Stimulated activated CD8-positive, alpha-beta memory T cell treated with anti-CD3 and anti-CD28 coated beads, Interleukin-7, amount 100 ng/mL, for 48 hours (primary cell): Measurements from ENCODE around the gene PCYT1A.
A peak's percentile ranks its signal among the peaks of the same experiment; 100 is the strongest.
"Not testable (repeated sequence)": the region's sequence is repeated elsewhere in the genome, so short reads cannot be mapped to it uniquely, and the experiment has no call there.

ENCODE experiments used
- DNase-seq, 2 donors: peaks; one replicate each; pipeline ENCODE4 v3.0.0-alpha.2; 2020; ENCODE audit warnings: low read depth in 1 of 2; ENCODE audit errors: extremely low read depth in 1 of 2

Gene PCYT1A

DNA sequence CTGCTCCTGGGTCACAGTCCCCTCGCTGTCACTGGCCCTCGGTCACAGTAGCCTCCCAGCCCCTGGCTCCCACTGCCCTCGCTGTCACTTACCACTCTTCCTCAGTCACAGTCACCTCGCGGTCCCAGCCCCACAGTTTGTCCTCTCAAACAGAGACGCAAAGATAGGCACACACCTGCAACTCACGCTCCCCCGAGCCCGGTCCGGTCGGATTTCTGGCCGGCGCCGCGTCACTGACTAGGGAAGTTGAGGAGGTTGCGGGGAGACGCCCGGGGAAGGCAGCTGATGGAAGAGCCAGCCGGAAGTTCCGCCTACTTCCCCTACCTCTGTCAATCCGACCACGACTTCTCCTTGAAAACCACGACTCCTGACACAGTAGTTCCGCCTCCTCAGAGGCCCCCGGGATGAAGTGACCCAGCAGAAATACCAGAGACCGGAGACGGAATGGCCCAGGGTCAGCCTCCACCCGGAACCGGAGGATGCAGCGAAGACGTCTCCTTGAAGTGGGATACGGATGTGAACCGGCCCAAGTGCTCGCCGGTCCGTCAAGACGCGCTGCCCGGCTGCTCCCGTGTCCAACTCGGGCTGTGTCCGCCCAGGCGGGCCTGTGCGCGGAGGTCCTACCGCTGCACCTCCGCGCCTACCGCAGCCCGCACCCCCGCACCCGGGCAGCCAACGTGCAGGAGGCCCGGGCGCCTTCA is at the start of gene PCYT1A:
TSS of gene PCYT1A (minus strand) at position 287 of the 701 bp plus-strand sequence. CDS start 17,195 bp downstream, outside the sequence.
- peak; percentile 47 to 74 for DNase-seq

DNA sequence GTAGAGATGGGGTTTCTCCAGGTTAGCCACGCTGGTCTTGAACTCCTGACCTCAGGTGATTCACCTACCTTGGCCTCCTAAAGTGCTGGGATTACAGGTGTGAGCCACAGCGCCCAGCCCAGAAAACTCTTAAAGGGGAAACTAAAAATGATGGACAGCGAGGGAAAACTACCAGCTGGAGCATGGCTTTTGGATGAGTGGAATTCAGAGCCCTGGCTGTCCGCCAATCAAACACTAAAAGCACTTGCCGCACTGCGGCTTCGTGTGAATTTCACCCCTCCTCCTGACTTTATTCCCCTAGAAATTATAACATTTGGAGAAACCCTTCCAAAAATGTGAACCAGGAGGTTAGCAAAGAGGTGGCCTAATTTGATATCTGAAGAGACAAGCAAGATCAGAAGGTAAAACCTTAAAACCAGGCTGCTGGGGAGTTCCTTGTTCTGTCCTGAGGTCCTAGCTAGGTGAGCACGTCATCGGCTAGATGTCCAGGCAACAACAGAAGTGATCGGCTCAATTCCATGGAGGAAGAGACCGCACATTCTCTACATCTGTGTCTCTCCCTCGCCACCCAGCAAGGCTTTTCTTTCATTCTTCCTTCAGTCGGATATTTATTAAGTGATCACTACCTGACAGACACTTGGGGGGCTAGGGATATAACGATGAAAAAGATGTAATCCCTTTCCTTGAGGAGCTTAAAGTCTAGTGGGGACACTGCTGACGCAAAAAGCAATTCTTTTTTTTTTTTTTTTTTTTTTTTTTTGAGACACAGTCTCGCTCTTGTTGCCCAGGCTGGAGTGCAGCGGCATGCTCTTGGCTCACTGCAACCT is 49.0 kb upstream of the PCYT1A start:
- DNase-seq, result no peak

DNA sequence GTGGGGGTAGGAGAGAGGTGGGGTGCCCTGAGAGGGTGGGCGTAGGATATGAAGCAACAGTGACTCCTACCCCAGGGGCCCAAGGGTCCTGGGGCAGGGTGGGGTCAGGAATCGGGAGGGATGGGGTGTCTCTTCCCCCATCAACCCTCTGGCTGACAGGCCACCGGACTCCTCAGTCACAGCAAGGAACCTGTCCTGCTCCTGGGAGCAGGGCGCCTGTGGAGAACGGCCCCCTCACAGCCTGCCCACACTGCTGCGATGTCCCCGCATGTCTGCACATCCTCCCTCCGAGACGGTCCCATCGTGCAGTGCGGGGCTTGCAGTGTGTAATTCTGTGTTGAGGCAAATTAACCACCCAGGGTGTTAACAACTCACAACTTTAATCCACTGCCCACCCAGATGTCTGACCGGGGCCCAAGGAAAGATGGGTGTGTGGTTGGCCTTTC is 48.0 kb upstream of the PCYT1A start:
- DNase-seq, result no peak

DNA sequence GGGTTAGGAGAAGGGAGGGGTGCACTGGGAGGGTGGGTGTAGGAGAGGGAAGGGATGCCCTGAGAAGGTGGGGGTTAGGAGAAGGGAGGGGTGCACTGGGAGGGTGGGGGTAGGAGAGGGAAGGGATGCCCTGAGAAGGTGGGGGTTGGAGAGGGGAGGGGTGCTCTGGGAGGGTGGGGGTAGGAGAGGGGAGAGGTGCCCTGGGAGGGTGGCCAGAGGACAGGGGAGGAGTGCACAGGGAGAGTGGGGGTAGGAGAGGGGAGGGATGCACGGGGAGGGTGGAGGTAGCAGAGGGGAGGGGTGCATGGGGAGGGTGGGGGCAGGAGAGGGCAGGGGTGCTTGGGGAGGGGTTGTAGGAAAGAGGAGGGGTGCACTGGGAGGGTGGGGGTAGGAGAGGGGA is 47.5 kb upstream of the PCYT1A start:
- no peak for DNase-seq

DNA sequence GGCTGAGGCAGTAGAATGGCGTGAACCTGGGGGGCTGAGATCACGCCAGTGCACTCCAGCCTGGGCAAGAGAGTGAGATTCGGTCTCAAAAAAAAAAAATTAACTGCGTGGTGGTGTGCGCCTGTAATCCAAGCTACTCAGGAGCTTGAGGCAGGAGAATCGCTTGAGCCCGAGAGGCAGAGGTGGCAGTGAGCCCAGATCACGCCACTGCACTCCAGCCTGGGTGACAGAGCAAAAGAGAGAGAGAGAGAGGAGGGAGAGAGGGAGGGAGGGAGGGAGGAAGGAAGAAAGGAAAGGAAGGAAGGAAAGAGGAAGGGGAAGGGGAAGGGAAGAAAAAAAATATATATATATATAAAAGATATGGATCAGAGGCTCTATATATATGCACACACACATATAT is 44.6 kb upstream of the PCYT1A start:
- no peak for DNase-seq

DNA sequence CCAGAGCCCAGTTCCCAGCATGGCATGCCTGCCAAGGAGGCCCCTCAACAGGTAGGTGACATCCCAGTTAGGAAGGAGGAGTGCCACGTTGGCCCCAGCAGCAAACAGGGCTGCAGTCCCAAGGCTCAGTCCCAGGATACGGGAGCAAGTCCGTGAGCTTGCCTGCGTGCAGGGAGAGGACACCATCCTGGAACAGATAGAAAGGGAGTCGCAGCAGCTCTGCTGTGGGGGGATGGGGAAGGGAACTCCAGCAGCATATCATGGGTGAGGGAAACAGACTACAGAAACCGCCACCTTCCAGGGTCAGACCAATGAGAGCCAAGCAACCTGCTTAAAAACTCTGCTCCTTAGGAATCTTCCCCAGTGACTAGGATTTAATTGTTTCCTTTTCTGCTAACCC is 39.9 kb upstream of the PCYT1A start:
- DNase-seq, result no peak

DNA sequence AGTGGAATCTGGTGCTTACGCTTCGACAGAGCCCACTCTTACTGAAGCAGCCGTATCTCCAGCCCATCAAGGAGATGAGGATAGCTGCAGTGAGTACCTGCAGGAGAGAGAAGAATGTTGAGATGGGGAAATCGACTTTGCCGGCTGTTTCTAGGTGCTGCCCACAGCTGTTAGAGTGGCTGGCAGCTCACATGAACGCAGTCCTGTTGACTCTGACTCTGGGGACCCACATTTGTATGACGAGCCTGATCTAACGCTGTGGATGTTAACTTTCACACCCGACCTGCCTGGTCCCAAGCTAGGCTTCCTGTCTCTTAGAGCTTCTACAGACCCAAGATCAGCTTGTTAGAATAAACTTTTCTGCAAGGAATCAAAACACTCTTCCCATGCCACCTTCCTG is 39.4 kb upstream of the PCYT1A start:
- no peak for DNase-seq

DNA sequence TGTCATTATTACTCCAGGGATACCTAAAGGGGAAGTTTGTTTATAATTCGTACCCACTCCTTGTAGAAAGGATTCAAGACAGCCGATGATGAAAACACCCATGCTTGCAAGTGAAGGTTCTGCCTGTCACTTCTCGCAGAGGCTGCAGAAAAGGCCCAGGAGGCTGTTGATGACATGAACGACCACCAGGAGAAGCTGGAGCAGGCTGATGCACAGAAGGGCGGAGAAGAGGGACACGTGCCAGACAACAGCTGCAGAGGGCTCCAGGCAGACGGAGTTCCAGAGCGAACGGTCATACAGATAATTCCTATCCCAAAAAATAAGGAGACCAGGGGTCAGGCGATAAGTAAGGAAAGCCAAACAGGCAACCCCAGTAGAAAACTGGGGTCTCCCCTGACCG is 36.2 kb upstream of the PCYT1A start:
- DNase-seq, result no peak

DNA sequence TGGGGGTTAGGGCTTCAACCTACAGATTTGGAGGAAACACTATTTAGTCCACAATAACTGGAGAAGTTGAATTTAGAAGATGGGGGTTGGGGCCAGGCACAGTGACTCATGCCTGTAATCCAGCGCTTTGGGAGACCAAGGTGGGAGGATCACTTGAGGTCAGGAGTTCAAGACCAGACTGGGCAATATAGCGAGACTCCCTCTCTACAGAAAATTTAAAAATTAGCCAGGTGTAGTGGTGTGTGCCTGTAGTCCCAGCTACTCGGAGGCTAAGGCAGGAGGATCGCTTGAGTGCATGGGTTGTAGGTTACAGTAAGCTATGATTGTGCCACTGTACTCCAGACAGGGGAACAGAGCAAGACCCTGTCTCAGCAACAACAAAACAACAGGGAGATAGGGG is 35.5 kb upstream of the PCYT1A start:
- DNase-seq, result no peak

DNA sequence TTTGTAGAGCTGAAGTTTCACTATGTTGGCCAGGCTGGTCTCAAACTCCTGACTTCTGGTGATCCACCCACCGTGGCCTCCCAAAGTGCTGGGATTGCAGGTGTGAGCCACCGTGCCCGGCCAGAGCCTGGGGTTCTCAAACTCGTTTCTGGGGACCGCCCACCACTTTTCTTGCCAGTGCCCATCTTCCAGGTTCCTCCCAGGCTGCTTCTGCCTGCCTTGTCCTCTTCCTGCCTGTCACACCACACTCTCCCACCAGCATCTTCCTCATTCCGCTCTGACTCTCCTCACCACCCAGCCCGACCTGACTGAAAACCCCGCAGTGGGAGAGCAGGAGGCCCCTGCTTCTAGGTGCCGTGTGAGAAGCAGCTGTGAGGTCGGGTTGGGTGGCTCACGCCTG is 33.6 kb upstream of the PCYT1A start:
- no peak for DNase-seq

DNA sequence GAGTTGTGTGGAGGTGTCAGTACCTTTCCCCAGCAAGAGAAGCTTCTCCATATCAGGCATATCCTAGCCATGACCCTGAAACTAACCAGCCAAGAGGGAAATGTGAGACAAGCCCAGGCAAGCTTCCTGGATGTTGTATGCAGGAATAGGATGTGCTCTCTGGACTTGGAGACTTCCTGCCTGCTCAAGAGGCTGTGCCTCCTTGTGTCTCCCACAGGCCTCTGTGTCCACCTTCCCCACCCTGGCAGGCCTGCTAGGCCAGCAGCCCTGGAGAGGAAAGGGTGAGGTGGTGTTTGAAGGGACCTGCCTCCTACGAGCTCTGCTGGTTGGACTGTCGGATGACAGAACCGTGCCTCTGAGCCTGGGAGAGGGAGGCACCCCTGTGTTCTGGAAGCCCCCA is 32.6 kb upstream of the PCYT1A start:
- DNase-seq, result no peak

DNA sequence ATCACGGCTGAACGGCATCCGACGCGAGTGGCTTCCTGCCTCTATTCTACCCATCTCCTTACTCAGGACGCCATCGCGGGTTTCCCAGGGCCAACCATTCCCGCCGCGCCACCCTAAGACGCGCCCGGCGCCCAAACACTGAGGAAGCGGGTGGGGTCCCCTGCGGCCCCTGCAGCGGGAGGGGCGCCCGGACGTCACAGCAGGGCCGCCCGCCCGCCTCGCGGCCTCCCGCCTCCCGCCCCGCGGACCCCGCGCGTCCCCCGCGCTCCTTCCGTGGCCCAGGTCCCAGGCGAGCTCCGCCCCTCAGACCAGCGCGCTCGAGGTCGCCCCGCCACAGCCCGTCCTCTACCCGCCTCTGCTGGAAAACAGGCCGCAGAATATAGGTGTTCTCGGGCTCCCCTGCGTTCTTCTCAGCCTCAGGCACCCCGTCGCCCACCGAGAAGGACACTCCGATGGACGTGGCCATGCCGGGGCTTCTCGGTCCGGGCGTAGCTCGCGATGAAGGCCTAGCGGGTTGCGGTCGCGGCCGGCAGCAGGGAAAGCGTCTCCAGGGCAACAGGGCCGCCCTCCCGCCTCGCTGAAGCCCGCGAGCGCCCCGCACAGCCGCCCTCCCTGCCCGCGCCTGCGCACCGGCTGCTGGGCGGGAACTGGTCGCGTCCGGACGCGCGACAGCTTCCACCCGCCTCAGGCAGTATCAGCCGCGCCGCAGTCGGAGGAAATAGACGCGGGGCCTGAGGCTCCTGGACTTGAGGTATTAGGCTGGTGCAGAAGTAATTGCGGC is 30.4 kb upstream of the PCYT1A start, which contains the start of gene DYNLT2B:
TSS of gene DYNLT2B (minus strand) at position 554 of the 781 bp plus-strand sequence. CDS start at position 466, 88 bp downstream.
- DNase-seq, result peak; percentile 81 to 85

DNA sequence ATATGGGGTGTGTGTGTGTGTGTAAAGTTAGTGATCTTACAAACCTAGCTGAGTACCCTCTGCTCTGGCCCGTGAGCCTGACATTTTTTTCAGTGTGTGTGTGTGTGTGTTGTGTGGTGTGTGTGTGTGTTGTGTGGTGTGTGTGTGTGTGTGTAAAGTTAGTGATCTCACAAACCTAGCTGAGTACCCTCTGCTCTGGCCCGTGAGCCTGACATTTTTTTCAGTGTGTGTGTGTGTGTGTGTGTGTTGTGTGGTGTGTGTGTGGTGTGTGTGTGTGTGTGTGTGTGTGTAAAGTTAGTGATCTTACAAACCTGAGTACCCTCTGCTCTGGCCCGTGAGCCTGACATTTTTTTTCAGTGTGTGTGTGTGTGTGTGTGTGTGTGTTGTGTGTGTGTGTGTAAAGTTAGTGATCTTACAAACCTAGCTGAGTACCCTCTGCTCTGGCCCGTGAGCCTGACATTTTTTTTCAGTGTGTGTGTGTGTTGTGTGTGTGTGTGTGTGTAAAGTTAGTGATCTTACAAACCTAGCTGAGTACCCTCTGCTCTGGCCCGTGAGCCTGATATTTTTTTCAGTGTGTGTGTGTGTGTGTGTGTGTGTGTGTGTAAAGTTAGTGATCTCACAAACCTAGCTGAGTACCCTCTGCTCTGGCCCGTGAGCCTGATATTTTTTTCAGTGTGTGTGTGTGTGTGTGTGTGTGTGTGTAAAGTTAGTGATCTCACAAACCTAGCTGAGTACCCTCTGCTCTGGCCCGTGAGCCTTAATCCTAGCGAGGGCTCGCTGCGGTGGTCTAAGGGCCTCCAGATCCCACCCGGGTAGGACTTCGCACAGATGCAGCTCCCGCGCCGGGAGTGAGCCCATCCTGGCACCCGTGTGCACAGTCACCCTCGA is 29.5 kb upstream of the PCYT1A start:
- not testable (repeated sequence) for DNase-seq

DNA sequence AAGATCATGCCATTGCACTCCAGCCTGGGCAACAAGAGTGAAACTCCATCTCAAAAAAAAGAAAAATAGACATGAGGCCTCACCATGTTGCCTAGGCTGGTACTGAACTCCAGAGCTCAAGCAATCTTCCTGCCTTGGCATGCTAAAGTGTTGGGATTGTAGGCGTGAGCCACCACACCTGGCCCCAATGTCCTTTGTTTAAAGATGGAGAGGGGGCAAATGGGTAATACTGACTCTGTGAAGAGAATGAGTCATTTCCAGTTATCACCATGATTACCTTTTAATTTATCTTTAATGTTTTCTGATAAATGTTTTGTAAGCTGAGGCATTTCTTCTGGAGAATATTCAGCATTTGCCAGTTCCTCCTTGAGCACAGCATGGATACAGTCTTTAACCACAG is 28.3 kb upstream of the PCYT1A start:
- no peak for DNase-seq

DNA sequence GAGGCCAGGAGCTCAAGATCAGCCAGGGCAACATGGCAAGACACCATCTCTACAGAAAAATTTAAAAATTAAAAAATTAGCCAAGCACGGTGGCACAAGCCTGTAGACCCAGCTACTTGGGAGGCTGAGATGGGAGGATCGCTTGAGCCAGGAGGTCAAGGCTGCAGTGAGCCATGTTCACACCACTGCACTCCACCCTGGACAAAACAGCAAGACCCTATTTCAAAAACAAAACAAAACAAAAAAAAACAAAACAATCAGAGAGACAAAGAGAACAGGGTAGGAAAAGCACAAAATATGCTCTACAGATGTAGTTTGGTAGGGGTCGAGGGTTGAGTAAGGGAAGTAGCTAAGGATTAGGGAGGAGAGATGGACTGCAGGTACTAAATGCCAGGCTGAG is 27.1 kb upstream of the PCYT1A start:
- no peak for DNase-seq

DNA sequence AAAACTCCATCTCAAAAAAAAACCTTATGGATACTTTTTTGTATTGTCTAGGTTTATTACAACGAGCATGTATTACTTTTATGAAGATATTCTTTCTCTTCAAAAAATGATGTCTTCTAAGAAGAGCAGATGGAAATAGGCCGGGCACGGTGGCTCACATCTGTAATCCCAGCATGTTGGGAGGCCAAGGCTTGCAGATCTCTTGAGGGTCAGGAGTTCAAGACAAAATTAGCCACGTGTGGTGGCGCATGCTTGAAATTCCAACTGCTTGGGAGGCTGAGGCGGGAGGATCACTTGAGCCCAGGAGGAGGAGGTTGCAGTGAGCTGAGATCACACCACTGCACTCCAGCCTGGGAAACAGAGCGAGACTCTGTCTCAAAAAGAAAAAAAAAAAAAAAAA is 26.6 kb upstream of the PCYT1A start:
- not testable (repeated sequence) for DNase-seq

DNA sequence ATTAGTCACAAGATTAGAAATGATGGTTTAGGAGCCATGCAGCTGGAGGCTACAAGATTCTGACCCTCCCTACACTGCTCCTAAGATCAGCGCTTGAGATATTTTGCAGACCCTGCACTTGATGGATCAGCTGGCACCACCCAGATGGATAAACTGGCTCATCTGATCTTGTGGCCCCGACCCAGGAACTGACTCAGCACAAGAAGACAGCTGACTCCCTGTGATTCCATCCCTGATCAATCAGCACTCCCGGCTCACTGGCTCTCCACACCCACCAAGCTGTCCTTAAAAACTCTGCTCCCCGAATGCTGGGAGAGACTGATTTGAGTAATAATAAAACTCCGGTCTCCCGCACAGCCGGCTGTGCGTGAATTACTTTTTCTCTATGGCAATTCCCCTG is 15.4 kb upstream of the PCYT1A start:
- DNase-seq, result not testable (repeated sequence)

DNA sequence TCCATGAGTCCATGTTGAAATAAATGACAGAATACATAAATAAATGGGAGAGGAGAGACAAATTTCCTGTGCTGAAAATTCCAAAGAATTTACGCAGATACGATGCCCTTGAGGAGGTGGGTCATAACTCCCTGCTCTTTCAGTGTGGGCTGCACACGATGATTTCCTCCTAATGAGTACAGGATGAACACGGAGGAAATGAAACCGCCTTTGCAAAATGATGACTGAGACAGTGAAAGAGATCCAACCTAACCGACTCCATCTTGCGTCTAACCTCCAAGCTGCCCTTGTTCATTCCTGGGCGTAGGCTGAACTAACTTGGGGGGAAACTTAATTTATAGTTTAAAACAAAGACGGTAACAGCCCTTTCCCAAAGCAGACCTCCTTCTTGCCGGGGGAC is 15.0 kb upstream of the PCYT1A start:
- not testable (repeated sequence) for DNase-seq

DNA sequence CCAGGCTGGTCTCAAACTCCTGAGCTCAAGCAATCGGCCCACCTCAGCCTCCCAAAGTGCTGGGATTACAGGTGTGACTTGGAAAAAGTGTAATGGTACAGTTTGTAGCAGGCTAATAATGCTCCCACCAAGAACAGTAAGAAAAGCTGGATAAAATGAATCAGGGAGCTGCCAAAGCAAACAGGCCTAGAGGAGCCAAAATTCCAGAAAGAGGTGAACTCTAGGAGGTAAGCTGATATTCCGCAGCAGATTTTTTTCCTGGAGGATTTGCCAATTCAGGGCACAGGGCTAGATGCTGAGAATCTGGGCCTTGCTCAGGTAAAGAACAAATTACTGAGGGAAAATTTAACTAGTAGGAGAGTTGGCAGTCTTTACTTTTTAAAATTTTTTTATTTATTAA is 11.0 kb upstream of the PCYT1A start:
- no peak for DNase-seq

DNA sequence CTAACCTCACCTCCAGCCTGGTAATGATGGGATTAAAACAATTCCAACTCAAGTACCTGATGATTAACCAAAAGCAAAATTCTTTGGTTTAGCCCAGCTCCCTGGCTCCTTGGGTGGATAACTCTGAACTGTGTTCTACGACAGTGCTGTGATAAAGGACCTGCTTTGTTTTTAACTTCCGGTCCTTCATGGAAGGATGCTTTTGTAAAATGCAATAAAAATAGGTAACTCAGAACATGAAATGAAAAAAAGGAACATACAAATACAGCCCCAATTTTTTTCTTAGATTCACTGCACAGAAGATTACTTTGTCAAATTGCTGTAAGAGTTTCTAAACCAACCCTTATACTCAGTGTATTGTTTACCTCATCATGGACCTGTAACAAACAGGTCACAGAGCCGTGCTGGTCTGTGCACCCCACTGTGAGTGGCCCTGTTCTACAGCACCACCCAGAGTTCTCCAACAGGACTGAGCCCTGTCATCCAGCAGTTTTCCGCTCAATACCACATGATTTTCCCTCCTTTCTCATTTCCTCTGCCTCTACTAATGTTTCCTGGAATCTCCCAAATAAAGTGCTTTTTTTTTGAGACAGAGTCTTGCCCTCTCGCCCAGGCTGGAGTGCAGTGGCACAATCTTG is 4.9 kb upstream of the PCYT1A start:
- no peak for DNase-seq
